Activated CD4-positive, alpha-beta T cell treated with anti-CD3 and anti-CD28 coated beads, Interleukin-2, amount 10 ng/mL, durations not matched to agents 7 days and 5 days (primary cell): ENCODE data around the gene PDGFD. TPM values are rescaled to one million over a fixed set of nuclear protein-coding genes. Genes with fewer than 3 reads are reported as not detected.

Source experiments
- CTCF ChIA-PET: fragments of 350-600 bp; sonication (Branson Sonifier 250); formaldehyde crosslinking; loops from one replicate; lab custom pipeline; 2021; ENCODE audit warnings: antibody characterized with exemption; lab: Charles Lee
- POLR2A ChIA-PET: fragments of 350-600 bp; sonication (Branson Sonifier 250); formaldehyde crosslinking; loops from one replicate; lab custom pipeline; 2021; ENCODE audit warnings: antibody characterized with exemption; lab: Charles Lee
- DNase-seq: peaks from one replicate; pipeline ENCODE4 v3.0.0-alpha.2; 2020
- H3K27ac Mint-ChIP-seq: one replicate; pipeline ENCODE4 v1.8.0; 2021; ENCODE audit warnings: mild to moderate bottlenecking, moderate library complexity, mixed read lengths
- H3K27me3 Mint-ChIP-seq: one replicate; pipeline ENCODE4 v1.8.0; 2021; ENCODE audit warnings: mixed read lengths
- H3K36me3 Mint-ChIP-seq: one replicate; pipeline ENCODE4 v1.8.0; 2021; ENCODE audit warnings: low read depth, mixed read lengths
- H3K4me1 Mint-ChIP-seq: one replicate; pipeline ENCODE4 v1.8.0; 2021; ENCODE audit warnings: mixed read lengths
- H3K4me3 Mint-ChIP-seq: one replicate; pipeline ENCODE4 v1.8.0; 2021; ENCODE audit warnings: mild to moderate bottlenecking, moderate library complexity, mixed read lengths
- H3K9me3 Mint-ChIP-seq: one replicate; pipeline ENCODE4 v1.8.0; 2021; ENCODE audit warnings: mixed read lengths
- total RNA-seq, 2 experiments: library from RNA; stranded (reverse); gene quantifications; one replicate each; pipeline ENCODE4 v1.2.3, GENCODE V29; 2021

Gene PDGFD
- total RNA-seq, 2 experiments from 2014 or later = not detected

GRCh38 chr11:104130161-104130560 lies 33.8 kb downstream of the PDGFD start:
- Mint-ChIP-seq H3K27ac (no peak overlapping the region), H3K4me3 (no peak overlapping the region), H3K27me3 (no peaks in the 10 kb centered on the region), H3K4me1 (no peaks in the 10 kb centered on the region), H3K9me3 (no peaks in the 10 kb centered on the region), H3K36me3 (no peaks in the 10 kb centered on the region)
- POLR2A ChIA-PET = no interaction called here
- CTCF ChIA-PET = no interaction called here
- no peak for DNase-seq

- Mint-ChIP-seq H3K27ac (no peak overlapping the region), H3K36me3 (no peaks in the 10 kb centered on the region), H3K4me3 (no peak overlapping the region), H3K27me3 (no peaks in the 10 kb centered on the region), H3K9me3 (no peaks in the 10 kb centered on the region), H3K4me1 (no peaks in the 10 kb centered on the region)
- ChIA-PET POLR2A (no interaction called here), CTCF (no interaction called here)
- no peak for DNase-seq
Observed at GRCh38 chr11:104129145-104129544, 34.8 kb downstream of the PDGFD start.

GRCh38 chr11:104127828-104128227 lies 36.1 kb downstream of the PDGFD start:
- no peak for DNase-seq
- no peak overlapping the region for H3K27ac Mint-ChIP-seq
- no peaks in the 10 kb centered on the region for H3K36me3 Mint-ChIP-seq
- POLR2A ChIA-PET = no interaction called here
- no peaks in the 10 kb centered on the region for H3K4me1 Mint-ChIP-seq
- no peak overlapping the region for H3K4me3 Mint-ChIP-seq
- H3K27me3 Mint-ChIP-seq = no peaks in the 10 kb centered on the region
- H3K9me3 Mint-ChIP-seq = no peaks in the 10 kb centered on the region
- CTCF ChIA-PET = no interaction called here

- POLR2A ChIA-PET = no interaction called here
Observed at GRCh38 chr11:104126464-104126863, 37.5 kb downstream of the PDGFD start.

GRCh38 chr11:104124979-104125378 lies 39.0 kb downstream of the PDGFD start:
- no peaks in the 10 kb centered on the region for H3K27me3 Mint-ChIP-seq

More at GRCh38 chr11:104126464-104126863, 37.5 kb downstream of the PDGFD start:
- Mint-ChIP-seq H3K27me3 (no peaks in the 10 kb centered on the region), H3K9me3 (no peaks in the 10 kb centered on the region), H3K27ac (no peak overlapping the region), H3K4me3 (no peak overlapping the region), H3K36me3 (no peaks in the 10 kb centered on the region), H3K4me1 (no peaks in the 10 kb centered on the region)
- CTCF ChIA-PET = no interaction called here
- DNase-seq = no peak

GRCh38 chr11:104122836-104123235 lies 41.1 kb downstream of the PDGFD start:
- Mint-ChIP-seq H3K9me3 (no peaks in the 10 kb centered on the region), H3K4me3 (no peak overlapping the region), H3K4me1 (no peaks in the 10 kb centered on the region)

More at GRCh38 chr11:104124979-104125378, 39.0 kb downstream of the PDGFD start:
- ChIA-PET CTCF (no interaction called here), POLR2A (no interaction called here)
- no peaks in the 10 kb centered on the region for H3K36me3 Mint-ChIP-seq
- H3K4me1 Mint-ChIP-seq = no peaks in the 10 kb centered on the region
- H3K9me3 Mint-ChIP-seq = no peaks in the 10 kb centered on the region
- DNase-seq = no peak
- no peak overlapping the region for H3K4me3 Mint-ChIP-seq
- no peak overlapping the region for H3K27ac Mint-ChIP-seq

GRCh38 chr11:104122011-104122635 lies 41.8 kb downstream of the PDGFD start:
- Mint-ChIP-seq H3K9me3 (no peaks in the 10 kb centered on the region), H3K27ac (no peak overlapping the region), H3K4me3 (no peak overlapping the region), H3K27me3 (no peaks in the 10 kb centered on the region), H3K36me3 (no peaks in the 10 kb centered on the region), H3K4me1 (no peaks in the 10 kb centered on the region)
- CTCF ChIA-PET = no interaction called here
- POLR2A ChIA-PET = no interaction called here
- no peak for DNase-seq

More at GRCh38 chr11:104122836-104123235, 41.1 kb downstream of the PDGFD start:
- H3K36me3 Mint-ChIP-seq = no peaks in the 10 kb centered on the region
- POLR2A ChIA-PET = no interaction called here
- CTCF ChIA-PET = no interaction called here
- no peak for DNase-seq
- H3K27me3 Mint-ChIP-seq = no peaks in the 10 kb centered on the region
- no peak overlapping the region for H3K27ac Mint-ChIP-seq

- ChIA-PET CTCF (no interaction called here), POLR2A (no interaction called here)
- Mint-ChIP-seq H3K27ac (no peak overlapping the region), H3K4me3 (no peak overlapping the region), H3K36me3 (no peaks in the 10 kb centered on the region), H3K27me3 (no peaks in the 10 kb centered on the region), H3K4me1 (no peaks in the 10 kb centered on the region), H3K9me3 (no peaks in the 10 kb centered on the region)
- DNase-seq = no peak
Observed at GRCh38 chr11:104120493-104121137, 43.3 kb downstream of the PDGFD start.

- ChIA-PET CTCF (no interaction called here), POLR2A (no interaction called here)
- H3K27me3 Mint-ChIP-seq = no peaks in the 10 kb centered on the region
- H3K4me3 Mint-ChIP-seq = no peak overlapping the region
- no peak for DNase-seq
- H3K36me3 Mint-ChIP-seq = no peaks in the 10 kb centered on the region
- H3K27ac Mint-ChIP-seq = no peak overlapping the region
- no peaks in the 10 kb centered on the region for H3K9me3 Mint-ChIP-seq
- H3K4me1 Mint-ChIP-seq = no peaks in the 10 kb centered on the region
Observed at GRCh38 chr11:104118105-104118744, 45.7 kb downstream of the PDGFD start.

GRCh38 chr11:104113541-104113940 lies 50.4 kb downstream of the PDGFD start:
- H3K9me3 Mint-ChIP-seq = no peaks in the 10 kb centered on the region
- no peaks in the 10 kb centered on the region for H3K4me1 Mint-ChIP-seq
- H3K27me3 Mint-ChIP-seq = no peaks in the 10 kb centered on the region
- ChIA-PET CTCF (no interaction called here), POLR2A (no interaction called here)
- H3K4me3 Mint-ChIP-seq = no peak overlapping the region
- DNase-seq = no peak
- H3K27ac Mint-ChIP-seq = no peak overlapping the region
- no peaks in the 10 kb centered on the region for H3K36me3 Mint-ChIP-seq

GRCh38 chr11:104106136-104106754 lies 57.7 kb downstream of the PDGFD start:
- POLR2A ChIA-PET = no interaction called here
- H3K27ac Mint-ChIP-seq = no peak overlapping the region
- no peak for DNase-seq
- no peak overlapping the region for H3K4me3 Mint-ChIP-seq
- CTCF ChIA-PET = no interaction called here
- no peaks in the 10 kb centered on the region for H3K36me3 Mint-ChIP-seq
- no peaks in the 10 kb centered on the region for H3K9me3 Mint-ChIP-seq
- no peaks in the 10 kb centered on the region for H3K4me1 Mint-ChIP-seq
- H3K27me3 Mint-ChIP-seq = no peaks in the 10 kb centered on the region

GRCh38 chr11:104105155-104105554 lies 58.8 kb downstream of the PDGFD start:
- H3K36me3 Mint-ChIP-seq = no peaks in the 10 kb centered on the region

GRCh38 chr11:104104664-104105063 lies 59.3 kb downstream of the PDGFD start:
- H3K4me1 Mint-ChIP-seq = no peaks in the 10 kb centered on the region
- POLR2A ChIA-PET = no interaction called here
- H3K4me3 Mint-ChIP-seq = no peak overlapping the region

More at GRCh38 chr11:104105155-104105554, 58.8 kb downstream of the PDGFD start:
- ChIA-PET POLR2A (no interaction called here), CTCF (no interaction called here)
- Mint-ChIP-seq H3K4me3 (no peak overlapping the region), H3K4me1 (no peaks in the 10 kb centered on the region), H3K27me3 (no peaks in the 10 kb centered on the region), H3K9me3 (no peaks in the 10 kb centered on the region), H3K27ac (no peak overlapping the region)
- no peak for DNase-seq

More at GRCh38 chr11:104104664-104105063, 59.3 kb downstream of the PDGFD start:
- H3K27me3 Mint-ChIP-seq = no peaks in the 10 kb centered on the region
- CTCF ChIA-PET = no interaction called here
- DNase-seq = no peak
- H3K27ac Mint-ChIP-seq = no peak overlapping the region
- H3K9me3 Mint-ChIP-seq = no peaks in the 10 kb centered on the region
- H3K36me3 Mint-ChIP-seq = no peaks in the 10 kb centered on the region
